ENCODE measurements around the gene SLC6A15. TPM values are rescaled to one million over a fixed set of nuclear protein-coding genes. Genes with fewer than 3 reads are reported as not detected.
A peak's percentile ranks its signal among the peaks of the same experiment; 100 is the strongest.

SLC6A15 gene
- total RNA-seq (0.98 TPM), polyA plus RNA-seq (ENCODE audit: insufficient read depth in 1 of 8, insufficient read length in 8 of 8, low replicate concordance in 1 of 8) (1 to 10 TPM in 7 of 8 donors, under 1 TPM in 1; 0.84 to 4.1 (median 1.2) TPM)
- long read RNA-seq, donor 1: 0 reads
- long read RNA-seq, donor 2: 0 reads
- long read RNA-seq, donor 3: 0 reads
- long read RNA-seq, donor 4: 0 reads
- long read RNA-seq, donor 5: 0 reads
- long read RNA-seq, donor 6: 0 reads
- long read RNA-seq, donor 7, full-length matches to known transcripts: 1 of 1 reads
- long read RNA-seq, donor 7, partial matches to known transcripts: 0 of 1 reads
- long read RNA-seq, donor 7, other reads (novel, unspliced or antisense): 0 of 1 reads
- long read RNA-seq, donor 8: 0 reads
- long read RNA-seq, donor 9: 0 reads
- long read RNA-seq, donor 10: 0 reads
- long read RNA-seq, donor 11: 0 reads

- peak; percentile 68 for DNase-seq
- H3K27me3 ChIP-seq (ENCODE audit: control insufficient read depth, insufficient read depth, low read length): peaks cover 30% of the 10 kb centered on the region
- WGBS (ENCODE audit: insufficient coverage): 1% methylated on average over 47 of the region's 67 CpGs
Observed at GRCh38 chr12:84912198-84913128, at the start of gene SLC6A15. Gene SLC6A15, minus strand, starts transcription at chr12:84912799. Its CDS starts 20,679 bp downstream, at chr12:84892120.

GRCh38 chr12:84960918-84961317, 48.3 kb upstream of the SLC6A15 start:
- no peak for DNase-seq
- H3K36me3 ChIP-seq (ENCODE audit: control insufficient read depth, insufficient read depth, low read length): no peaks in the 10 kb centered on the region
- H3K9me3 ChIP-seq (replicated peaks; ENCODE audit: control insufficient read depth, low read depth, low read length): no peaks in the 10 kb centered on the region
- H3K4me1 ChIP-seq (ENCODE audit: control insufficient read depth, insufficient read depth, low read length): no peaks in the 10 kb centered on the region
- WGBS (ENCODE audit: insufficient coverage): no CpG with 5 or more reads among the region's 1 CpG
- no peak overlapping the region for H3K4me3 ChIP-seq (ENCODE audit: low read length)
- H3K27me3 ChIP-seq (ENCODE audit: control insufficient read depth, insufficient read depth, low read length): no peaks in the 10 kb centered on the region
- no peak overlapping the region for H3K27ac ChIP-seq (ENCODE audit: low read length)

More at GRCh38 chr12:84912198-84913128, at the start of gene SLC6A15:
- Histone ChIP-seq H3K9me3 (replicated peaks; ENCODE audit: control insufficient read depth, low read depth, low read length) (no peaks in the 10 kb centered on the region), H3K4me3 (ENCODE audit: low read length) (peak within 1 kb of the TSS; percentile 62), H3K27ac (ENCODE audit: low read length) (no peak within 1 kb of the TSS), H3K4me1 (ENCODE audit: control insufficient read depth, insufficient read depth, low read length) (peaks cover 21% of the 10 kb centered on the region), H3K36me3 (ENCODE audit: control insufficient read depth, insufficient read depth, low read length) (no peaks in the 10 kb centered on the region)

GRCh38 chr12:84955298-84955697, 42.7 kb upstream of the SLC6A15 start:
- H3K27ac ChIP-seq (ENCODE audit: low read length): no peak overlapping the region
- no peak for DNase-seq
- WGBS (ENCODE audit: insufficient coverage): 92% methylated on average over 1 of the region's 4 CpGs

GRCh38 chr12:84954415-84954814, 41.8 kb upstream of the SLC6A15 start:
- H3K27ac ChIP-seq (ENCODE audit: low read length): no peak overlapping the region
- no peaks in the 10 kb centered on the region for H3K36me3 ChIP-seq (ENCODE audit: control insufficient read depth, insufficient read depth, low read length)
- H3K4me1 ChIP-seq (ENCODE audit: control insufficient read depth, insufficient read depth, low read length): no peaks in the 10 kb centered on the region
- no peak for DNase-seq
- H3K4me3 ChIP-seq (ENCODE audit: low read length): no peak overlapping the region
- H3K9me3 ChIP-seq (replicated peaks; ENCODE audit: control insufficient read depth, low read depth, low read length): no peaks in the 10 kb centered on the region
- no peaks in the 10 kb centered on the region for H3K27me3 ChIP-seq (ENCODE audit: control insufficient read depth, insufficient read depth, low read length)
- no CpG with 5 or more reads among the region's 1 CpG for WGBS (ENCODE audit: insufficient coverage)

More at GRCh38 chr12:84955298-84955697, 42.7 kb upstream of the SLC6A15 start:
- Histone ChIP-seq H3K4me3 (ENCODE audit: low read length) (no peak overlapping the region), H3K27me3 (ENCODE audit: control insufficient read depth, insufficient read depth, low read length) (no peaks in the 10 kb centered on the region), H3K4me1 (ENCODE audit: control insufficient read depth, insufficient read depth, low read length) (no peaks in the 10 kb centered on the region), H3K9me3 (replicated peaks; ENCODE audit: control insufficient read depth, low read depth, low read length) (no peaks in the 10 kb centered on the region), H3K36me3 (ENCODE audit: control insufficient read depth, insufficient read depth, low read length) (no peaks in the 10 kb centered on the region)

- Histone ChIP-seq H3K4me3 (ENCODE audit: low read length) (no peak overlapping the region), H3K27ac (ENCODE audit: low read length) (no peak overlapping the region), H3K4me1 (ENCODE audit: control insufficient read depth, insufficient read depth, low read length) (no peaks in the 10 kb centered on the region), H3K36me3 (ENCODE audit: control insufficient read depth, insufficient read depth, low read length) (no peaks in the 10 kb centered on the region), H3K27me3 (ENCODE audit: control insufficient read depth, insufficient read depth, low read length) (no peaks in the 10 kb centered on the region), H3K9me3 (replicated peaks; ENCODE audit: control insufficient read depth, low read depth, low read length) (no peaks in the 10 kb centered on the region)
- no CpG with 5 or more reads among the region's 3 CpGs for WGBS (ENCODE audit: insufficient coverage)
- no peak for DNase-seq
Observed at GRCh38 chr12:84950971-84951546, 38.5 kb upstream of the SLC6A15 start.

- no peak for DNase-seq
- no CpG with 5 or more reads among the region's 2 CpGs for whole genome bisulfite sequencing (ENCODE audit: insufficient coverage)
- no peaks in the 10 kb centered on the region for H3K4me1 ChIP-seq (ENCODE audit: control insufficient read depth, insufficient read depth, low read length)
- no peak overlapping the region for H3K4me3 ChIP-seq (ENCODE audit: low read length)
- H3K27me3 ChIP-seq (ENCODE audit: control insufficient read depth, insufficient read depth, low read length): no peaks in the 10 kb centered on the region
- no peaks in the 10 kb centered on the region for H3K36me3 ChIP-seq (ENCODE audit: control insufficient read depth, insufficient read depth, low read length)
- no peaks in the 10 kb centered on the region for H3K9me3 ChIP-seq (replicated peaks; ENCODE audit: control insufficient read depth, low read depth, low read length)
- no peak overlapping the region for H3K27ac ChIP-seq (ENCODE audit: low read length)
Observed at GRCh38 chr12:84946753-84947152, 34.2 kb upstream of the SLC6A15 start.

- H3K27ac ChIP-seq (ENCODE audit: low read length): no peak overlapping the region
- H3K27me3 ChIP-seq (ENCODE audit: control insufficient read depth, insufficient read depth, low read length): no peaks in the 10 kb centered on the region
- H3K4me3 ChIP-seq (ENCODE audit: low read length): no peak overlapping the region
- no peaks in the 10 kb centered on the region for H3K36me3 ChIP-seq (ENCODE audit: control insufficient read depth, insufficient read depth, low read length)
- no peaks in the 10 kb centered on the region for H3K9me3 ChIP-seq (replicated peaks; ENCODE audit: control insufficient read depth, low read depth, low read length)
- no peaks in the 10 kb centered on the region for H3K4me1 ChIP-seq (ENCODE audit: control insufficient read depth, insufficient read depth, low read length)
- DNase-seq: no peak
- WGBS (ENCODE audit: insufficient coverage): 71% methylated on average over 2 of the region's 3 CpGs
Observed at GRCh38 chr12:84937415-84937814, 24.8 kb upstream of the SLC6A15 start.

GRCh38 chr12:84929501-84929900, 16.9 kb upstream of the SLC6A15 start:
- no peak for DNase-seq
- Histone ChIP-seq H3K27me3 (ENCODE audit: control insufficient read depth, insufficient read depth, low read length) (no peaks in the 10 kb centered on the region), H3K4me1 (ENCODE audit: control insufficient read depth, insufficient read depth, low read length) (no peaks in the 10 kb centered on the region), H3K36me3 (ENCODE audit: control insufficient read depth, insufficient read depth, low read length) (no peaks in the 10 kb centered on the region), H3K4me3 (ENCODE audit: low read length) (no peak overlapping the region), H3K9me3 (replicated peaks; ENCODE audit: control insufficient read depth, low read depth, low read length) (no peaks in the 10 kb centered on the region), H3K27ac (ENCODE audit: low read length) (no peak overlapping the region)
- WGBS (ENCODE audit: insufficient coverage): no CpG with 5 or more reads among the region's 1 CpG

- no peak for DNase-seq
- Histone ChIP-seq H3K27me3 (ENCODE audit: control insufficient read depth, insufficient read depth, low read length) (no peaks in the 10 kb centered on the region), H3K36me3 (ENCODE audit: control insufficient read depth, insufficient read depth, low read length) (no peaks in the 10 kb centered on the region), H3K27ac (ENCODE audit: low read length) (no peak overlapping the region), H3K9me3 (replicated peaks; ENCODE audit: control insufficient read depth, low read depth, low read length) (no peaks in the 10 kb centered on the region), H3K4me3 (ENCODE audit: low read length) (no peak overlapping the region), H3K4me1 (ENCODE audit: control insufficient read depth, insufficient read depth, low read length) (no peaks in the 10 kb centered on the region)
- no CpG with 5 or more reads among the region's 2 CpGs for WGBS (ENCODE audit: insufficient coverage)
Observed at GRCh38 chr12:84924981-84925380, 12.4 kb upstream of the SLC6A15 start.

- Histone ChIP-seq H3K27ac (ENCODE audit: low read length) (no peak overlapping the region), H3K9me3 (replicated peaks; ENCODE audit: control insufficient read depth, low read depth, low read length) (no peaks in the 10 kb centered on the region), H3K36me3 (ENCODE audit: control insufficient read depth, insufficient read depth, low read length) (no peaks in the 10 kb centered on the region), H3K27me3 (ENCODE audit: control insufficient read depth, insufficient read depth, low read length) (no peaks in the 10 kb centered on the region), H3K4me3 (ENCODE audit: low read length) (no peak overlapping the region), H3K4me1 (ENCODE audit: control insufficient read depth, insufficient read depth, low read length) (no peaks in the 10 kb centered on the region)
- 46% methylated on average over 2 of the region's 2 CpGs for WGBS (ENCODE audit: insufficient coverage)
- no peak for DNase-seq
Observed at GRCh38 chr12:84922693-84923092, 10.1 kb upstream of the SLC6A15 start.
